ENCODE results near the gene MBNL1.

MBNL1 gene

DNA sequence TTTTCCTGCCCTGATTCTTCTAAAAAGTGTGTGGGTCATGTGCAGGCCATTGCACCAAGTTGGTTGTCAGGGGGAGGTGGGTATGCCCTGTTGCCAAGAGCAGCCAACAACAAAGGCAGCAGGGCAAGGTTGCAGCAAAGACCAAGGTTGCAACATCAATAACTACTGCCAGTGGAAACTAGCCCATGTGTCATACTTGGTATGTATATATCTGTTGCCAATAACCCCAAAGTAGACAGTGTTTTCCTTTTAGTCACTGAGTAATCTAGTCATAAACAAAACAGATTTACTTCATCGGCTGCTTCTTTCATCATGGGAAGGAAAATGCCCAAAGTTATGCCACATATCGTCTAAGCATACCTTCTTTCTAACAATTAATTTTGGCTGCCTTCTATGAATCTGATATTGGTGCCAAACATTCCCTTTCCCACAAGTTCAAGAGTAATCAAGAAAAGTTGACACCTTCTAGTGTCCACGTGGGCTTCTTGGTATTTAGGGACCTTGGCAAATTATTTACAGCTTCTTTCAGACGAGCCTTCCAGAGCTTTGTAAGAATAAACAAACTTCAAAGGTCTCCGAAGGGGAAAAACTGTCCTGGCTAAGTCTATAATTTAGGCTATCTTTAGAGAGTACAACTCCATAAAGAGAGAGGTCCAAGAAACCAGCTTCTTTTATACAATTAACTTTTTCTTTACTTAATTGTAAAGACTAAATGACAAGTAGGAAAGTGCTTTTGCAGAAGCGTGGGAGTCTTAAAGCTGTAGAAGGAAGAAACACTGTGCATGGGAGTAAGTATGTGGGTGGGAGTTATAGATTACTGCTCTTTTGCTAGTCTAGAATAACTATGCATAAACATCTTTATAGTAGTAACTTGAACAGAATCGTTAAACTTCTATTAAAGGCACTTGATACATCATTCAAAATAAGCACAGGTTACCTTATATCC is 10.0 kb upstream of the MBNL1 start:
- no peak for DNase-seq
- no peak overlapping the region for H3K27ac ChIP-seq
- no peaks in the 10 kb centered on the region for H3K9me3 ChIP-seq (ENCODE audit: severe bottlenecking)
- peaks cover 57% of the 10 kb centered on the region for H3K27me3 ChIP-seq (ENCODE audit: insufficient read depth, low read depth, severe bottlenecking)
- TF ChIP-seq, protein P1, sequence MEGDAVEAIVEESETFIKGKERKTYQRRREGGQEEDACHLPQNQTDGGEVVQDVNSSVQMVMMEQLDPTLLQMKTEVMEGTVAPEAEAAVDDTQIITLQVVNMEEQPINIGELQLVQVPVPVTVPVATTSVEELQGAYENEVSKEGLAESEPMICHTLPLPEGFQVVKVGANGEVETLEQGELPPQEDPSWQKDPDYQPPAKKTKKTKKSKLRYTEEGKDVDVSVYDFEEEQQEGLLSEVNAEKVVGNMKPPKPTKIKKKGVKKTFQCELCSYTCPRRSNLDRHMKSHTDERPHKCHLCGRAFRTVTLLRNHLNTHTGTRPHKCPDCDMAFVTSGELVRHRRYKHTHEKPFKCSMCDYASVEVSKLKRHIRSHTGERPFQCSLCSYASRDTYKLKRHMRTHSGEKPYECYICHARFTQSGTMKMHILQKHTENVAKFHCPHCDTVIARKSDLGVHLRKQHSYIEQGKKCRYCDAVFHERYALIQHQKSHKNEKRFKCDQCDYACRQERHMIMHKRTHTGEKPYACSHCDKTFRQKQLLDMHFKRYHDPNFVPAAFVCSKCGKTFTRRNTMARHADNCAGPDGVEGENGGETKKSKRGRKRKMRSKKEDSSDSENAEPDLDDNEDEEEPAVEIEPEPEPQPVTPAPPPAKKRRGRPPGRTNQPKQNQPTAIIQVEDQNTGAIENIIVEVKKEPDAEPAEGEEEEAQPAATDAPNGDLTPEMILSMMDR (IDR thresholded peaks at IDR 0.05; ENCODE audit: low read depth, low read length), result no peak
- H3K36me3 ChIP-seq, result no peaks in the 10 kb centered on the region
- H3K4me3 ChIP-seq (ENCODE audit: low read depth, low read length), result no peak overlapping the region

DNA sequence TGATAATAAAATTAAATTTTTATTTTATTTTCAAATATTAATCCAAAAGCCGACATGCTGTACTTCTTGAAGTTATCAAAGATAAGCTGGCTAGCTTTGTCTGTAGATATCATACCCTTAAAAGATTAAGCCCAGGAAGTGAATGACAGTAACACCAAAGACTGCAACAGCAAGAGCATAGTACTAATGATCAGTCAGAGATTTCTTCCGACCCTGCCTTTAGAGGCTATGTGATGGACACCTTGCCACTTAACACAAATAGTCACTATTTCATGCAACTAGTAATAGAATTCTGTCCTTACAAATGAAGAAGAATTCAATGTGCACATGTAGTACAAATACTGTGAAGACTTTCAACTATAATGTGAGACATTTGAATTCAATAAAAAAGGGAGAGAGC is 9.3 kb upstream of the MBNL1 start:
- Histone ChIP-seq H3K9me3 (ENCODE audit: severe bottlenecking) (no peaks in the 10 kb centered on the region), H3K36me3 (no peaks in the 10 kb centered on the region), H3K27me3 (ENCODE audit: insufficient read depth, low read depth, severe bottlenecking) (peaks cover 61% of the 10 kb centered on the region), H3K27ac (no peak overlapping the region), H3K4me3 (ENCODE audit: low read depth, low read length) (no peak overlapping the region)
- TF ChIP-seq, protein P1 (IDR thresholded peaks at IDR 0.05; ENCODE audit: low read depth, low read length), result no peak
- DNase-seq, result no peak

DNA sequence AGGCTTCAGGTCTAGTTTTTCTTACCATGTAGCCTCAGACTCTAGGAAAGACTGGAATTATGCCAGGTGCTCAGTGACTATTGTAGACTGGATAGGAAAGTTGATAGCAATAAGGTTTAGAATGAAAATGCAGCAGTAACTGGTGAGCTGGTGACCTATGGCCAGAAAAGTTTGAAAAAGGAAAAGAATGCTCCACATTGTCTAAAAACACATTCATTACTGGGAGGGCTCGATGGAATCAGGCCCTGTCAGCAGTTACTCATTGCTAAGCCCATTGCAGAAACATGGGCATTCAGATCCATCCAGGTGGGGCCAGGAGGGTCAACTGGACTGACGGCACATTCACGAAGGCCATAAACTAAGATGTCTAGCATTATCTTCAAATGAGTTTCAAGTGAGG is 8.7 kb upstream of the MBNL1 start:
- Histone ChIP-seq H3K36me3 (no peaks in the 10 kb centered on the region), H3K27me3 (ENCODE audit: insufficient read depth, low read depth, severe bottlenecking) (peaks cover 61% of the 10 kb centered on the region), H3K4me3 (ENCODE audit: low read depth, low read length) (no peak overlapping the region), H3K27ac (no peak overlapping the region), H3K9me3 (ENCODE audit: severe bottlenecking) (no peaks in the 10 kb centered on the region)
- TF ChIP-seq, protein P1 (IDR thresholded peaks at IDR 0.05; ENCODE audit: low read depth, low read length), result no peak
- no peak for DNase-seq

DNA sequence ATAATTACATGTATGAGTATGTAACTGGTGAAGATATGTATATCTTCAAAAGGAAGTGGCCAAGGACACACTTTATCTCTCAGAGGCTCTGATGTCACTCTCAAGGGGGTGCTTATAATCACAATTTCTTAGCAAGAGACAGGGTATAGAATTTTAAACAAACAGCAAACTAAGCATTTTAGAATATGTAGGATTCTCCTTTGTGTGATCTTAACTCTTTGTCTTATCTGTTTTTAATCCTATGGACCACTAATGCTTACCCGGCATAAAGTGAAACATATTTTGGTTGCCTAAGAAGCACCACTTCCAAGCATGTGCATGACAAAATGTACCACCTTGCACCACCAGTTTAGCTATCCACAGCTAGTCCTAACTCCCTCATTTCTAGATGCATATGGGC is 8.2 kb upstream of the MBNL1 start:
- peaks cover 59% of the 10 kb centered on the region for H3K27me3 ChIP-seq (ENCODE audit: insufficient read depth, low read depth, severe bottlenecking)
- no peak for DNase-seq
- H3K36me3 ChIP-seq, result no peaks in the 10 kb centered on the region
- no peak overlapping the region for H3K27ac ChIP-seq
- no peaks in the 10 kb centered on the region for H3K9me3 ChIP-seq (ENCODE audit: severe bottlenecking)
- TF ChIP-seq, protein P1 (IDR thresholded peaks at IDR 0.05; ENCODE audit: low read depth, low read length), result no peak
- H3K4me3 ChIP-seq (ENCODE audit: low read depth, low read length), result no peak overlapping the region

DNA sequence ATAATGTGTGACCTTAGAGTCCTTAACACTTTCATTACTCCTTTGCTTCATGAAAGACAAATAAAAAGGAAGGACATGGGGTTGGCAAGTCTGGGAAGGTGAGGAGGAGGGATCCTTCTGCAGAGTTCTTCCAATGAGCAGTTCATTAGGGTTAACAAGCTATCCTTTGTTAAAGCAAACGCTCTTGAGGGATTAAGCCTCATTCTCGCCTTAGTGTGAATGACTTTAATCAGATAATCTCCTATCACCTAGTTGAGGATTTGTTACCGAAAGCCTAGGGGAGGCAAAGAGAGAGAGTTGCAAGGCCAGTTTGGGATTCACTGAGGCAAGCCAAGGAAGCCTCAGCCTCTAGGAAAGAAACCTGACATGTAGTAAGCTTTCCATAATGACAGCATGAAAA is 7.4 kb upstream of the MBNL1 start:
- DNase-seq, result no peak
- H3K27ac ChIP-seq, result no peak overlapping the region
- H3K4me3 ChIP-seq (ENCODE audit: low read depth, low read length), result no peak overlapping the region
- H3K9me3 ChIP-seq (ENCODE audit: severe bottlenecking), result no peaks in the 10 kb centered on the region
- H3K36me3 ChIP-seq, result no peaks in the 10 kb centered on the region
- TF ChIP-seq, protein P1 (IDR thresholded peaks at IDR 0.05; ENCODE audit: low read depth, low read length), result no peak
- peaks cover 61% of the 10 kb centered on the region for H3K27me3 ChIP-seq (ENCODE audit: insufficient read depth, low read depth, severe bottlenecking)

All from WERI-Rb-1 (cell line).